ENCODE results near the gene EPHB3. TPM values are rescaled to one million over a fixed set of nuclear protein-coding genes. Genes with fewer than 3 reads are reported as not detected.
A peak's percentile ranks its signal among the peaks of the same experiment; 100 is the strongest.

EPHB3 gene
- total and polyA plus RNA-seq, 4 experiments from 2014 or later, result 0.04 to 0.79 (median 0.48) TPM

DNA sequence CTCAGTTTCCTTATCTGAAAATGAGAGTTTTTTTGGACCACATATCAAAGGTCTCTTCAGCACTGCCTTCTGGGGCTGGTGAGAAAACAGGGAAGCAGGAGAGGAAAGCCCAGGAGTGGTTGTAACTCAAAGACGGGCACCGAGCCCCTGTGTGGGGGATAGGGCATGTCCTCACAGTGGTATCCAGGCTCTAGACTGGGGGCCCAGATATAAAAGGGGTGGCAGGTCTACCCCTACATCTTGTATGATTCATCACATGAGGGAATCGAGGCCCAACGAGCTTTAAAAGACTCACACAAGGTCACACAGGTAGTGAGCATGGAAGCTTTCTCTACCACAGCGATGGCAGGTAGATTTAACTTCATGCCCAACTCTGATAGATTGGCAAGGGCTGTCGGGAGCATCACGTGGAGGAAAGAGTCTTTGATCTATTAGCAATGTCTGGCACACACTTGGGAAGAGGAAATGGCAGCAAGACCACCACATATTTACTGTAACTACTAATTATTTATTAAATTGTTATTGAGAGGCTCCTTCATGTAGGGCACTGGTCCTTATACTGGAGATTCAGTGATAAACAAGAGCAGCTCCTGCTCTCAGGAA is 4.1 kb upstream of the EPHB3 start:
- peaks cover 35 to 76% (median 45%) of the 10 kb centered on the region in 4 donors for H3K4me1 Mint-ChIP-seq
- DNase-seq, result peak in 1 of 5 donors; percentile 4
- H3K9me3 Mint-ChIP-seq, result peaks cover 0 to 3% (median 0%) of the 10 kb centered on the region in 8 donors
- intact Hi-C loops (cut with micrococcal nuclease), result no loop called here
- no peaks in the 10 kb centered on the region for H3K9me3 ChIP-seq (ENCODE audit: control insufficient read depth in 1 of 2, low read length in 2 of 2)
- peaks cover 61% of the 10 kb centered on the region for H3K4me1 ChIP-seq (ENCODE audit: insufficient read depth, low read length)
- ChIA-PET CTCF (ENCODE audit: partially characterized antibody) (interaction anchor here (0.9 to 2.7 kb wide), 11 partner anchors 8 to 246 kb away, joined by 3 to 25 read pairs (median 4); no protein-coding TSS in a partner anchor), POLR2A (ENCODE audit: partially characterized antibody) (interaction anchor here (0.8 to 2.0 kb wide), 5 partner anchors 12 to 228 kb away, joined by 3 to 7 read pairs (median 5); partner anchors contain the start of genes CLCN2, MAGEF1 and POLR2H)
- H3K36me3 Mint-ChIP-seq, result no peaks in the 10 kb centered on the region
- no peaks in the 10 kb centered on the region for H3K36me3 ChIP-seq (ENCODE audit: insufficient read depth, low read length)
- peaks cover 6% of the 10 kb centered on the region for H3K27me3 ChIP-seq (ENCODE audit: insufficient read depth, low read length)
- H3K27ac Mint-ChIP-seq, result peak overlapping the region in 6 of 7 donors; percentile 31 to 94 (median 70)
- no peak overlapping the region for H3K4me3 ChIP-seq (ENCODE audit: low read length in 2 of 2)
- H3K27me3 Mint-ChIP-seq, result peaks cover 15 to 17% of the 10 kb centered on the region in 2 donors
- no peak overlapping the region for H3K27ac ChIP-seq (ENCODE audit: low read depth, low read length)
- H3K4me3 Mint-ChIP-seq, result peak overlapping the region in 6 of 8 donors; percentile 17 to 77 (median 51)

DNA sequence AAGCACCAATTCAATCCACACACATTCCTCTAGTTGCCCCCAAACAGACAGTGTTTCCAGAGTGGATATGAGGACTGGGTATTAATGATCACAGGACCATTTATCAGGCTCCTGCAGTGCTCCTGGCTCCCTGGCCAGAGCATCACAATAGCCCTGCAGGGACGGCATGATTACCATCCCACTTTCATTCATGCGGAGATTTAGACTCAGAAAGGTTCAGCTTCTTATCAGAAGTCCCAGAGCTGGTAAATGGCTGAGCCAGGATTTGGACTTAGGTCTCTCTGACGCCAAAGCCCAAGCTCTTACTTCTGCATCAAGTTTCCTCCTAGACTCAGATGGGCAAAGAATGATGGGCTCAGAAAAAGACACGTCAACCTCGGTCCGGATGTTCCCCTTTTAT is 2.9 kb upstream of the EPHB3 start:
- H3K27me3 ChIP-seq (ENCODE audit: insufficient read depth, low read length), result peaks cover 9% of the 10 kb centered on the region
- no peaks in the 10 kb centered on the region for H3K9me3 ChIP-seq (ENCODE audit: control insufficient read depth in 1 of 2, low read length in 2 of 2)
- H3K4me3 Mint-ChIP-seq, result peak overlapping the region in 1 of 8 donors; percentile 0
- H3K27me3 Mint-ChIP-seq, result peaks cover 15 to 17% of the 10 kb centered on the region in 2 donors
- H3K4me1 Mint-ChIP-seq, result peaks cover 31 to 68% (median 47%) of the 10 kb centered on the region in 4 donors
- peak in 1 of 5 donors; percentile 5 for DNase-seq
- H3K27ac Mint-ChIP-seq, result peak overlapping the region in 3 of 7 donors; percentile 4 to 37 (median 10)
- H3K4me1 ChIP-seq (ENCODE audit: insufficient read depth, low read length), result peaks cover 60% of the 10 kb centered on the region
- ChIA-PET POLR2A (ENCODE audit: partially characterized antibody) (no interaction called here), CTCF (ENCODE audit: partially characterized antibody) (no interaction called here)
- H3K36me3 ChIP-seq (ENCODE audit: insufficient read depth, low read length), result no peaks in the 10 kb centered on the region
- H3K27ac ChIP-seq (ENCODE audit: low read depth, low read length), result no peak overlapping the region
- H3K4me3 ChIP-seq (ENCODE audit: low read length in 2 of 2), result no peak overlapping the region
- intact Hi-C loops (cut with micrococcal nuclease), result no loop called here
- no peaks in the 10 kb centered on the region for H3K36me3 Mint-ChIP-seq
- peaks cover 0 to 3% (median 0%) of the 10 kb centered on the region in 8 donors for H3K9me3 Mint-ChIP-seq

DNA sequence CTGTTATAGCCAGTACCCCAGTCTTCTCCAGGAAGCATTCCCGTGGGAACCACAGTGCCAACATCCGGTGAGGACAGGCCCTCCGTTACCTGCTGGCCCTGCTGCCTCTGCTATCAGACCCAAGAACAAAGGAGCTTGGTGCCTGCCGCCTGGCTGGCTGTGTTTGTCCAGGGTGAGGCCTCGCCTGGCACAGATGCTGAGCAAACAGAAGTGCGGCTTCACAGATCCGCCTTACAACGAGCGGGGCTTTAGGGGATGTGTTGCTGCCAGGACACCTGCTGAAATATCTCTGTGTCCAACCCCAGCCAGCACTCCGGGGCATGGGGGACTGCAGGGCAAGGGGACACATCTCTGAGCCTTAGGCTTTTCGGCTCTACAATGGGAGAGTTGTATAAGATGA is 2.2 kb upstream of the EPHB3 start:
- intact Hi-C loops (cut with micrococcal nuclease), result no loop called here
- ChIA-PET POLR2A (ENCODE audit: partially characterized antibody) (no interaction called here), CTCF (ENCODE audit: partially characterized antibody) (no interaction called here)
- Histone ChIP-seq H3K4me3 (ENCODE audit: low read length in 2 of 2) (no peak overlapping the region), H3K9me3 (ENCODE audit: control insufficient read depth in 1 of 2, low read length in 2 of 2) (no peaks in the 10 kb centered on the region), H3K27me3 (ENCODE audit: insufficient read depth, low read length) (peaks cover 9% of the 10 kb centered on the region), H3K27ac (ENCODE audit: low read depth, low read length) (no peak overlapping the region), H3K36me3 (ENCODE audit: insufficient read depth, low read length) (no peaks in the 10 kb centered on the region), H3K4me1 (ENCODE audit: insufficient read depth, low read length) (peaks cover 57% of the 10 kb centered on the region)
- Mint-ChIP-seq H3K9me3 (peaks cover 0 to 3% (median 0%) of the 10 kb centered on the region in 8 donors), H3K36me3 (no peaks in the 10 kb centered on the region), H3K27ac (peak overlapping the region in 2 of 7 donors; percentile 24 to 51), H3K4me3 (no peak overlapping the region), H3K27me3 (peaks cover 15 to 17% of the 10 kb centered on the region in 2 donors), H3K4me1 (peaks cover 31 to 61% (median 49%) of the 10 kb centered on the region in 4 donors)
- DNase-seq, result peak in 1 of 5 donors; percentile 7

DNA sequence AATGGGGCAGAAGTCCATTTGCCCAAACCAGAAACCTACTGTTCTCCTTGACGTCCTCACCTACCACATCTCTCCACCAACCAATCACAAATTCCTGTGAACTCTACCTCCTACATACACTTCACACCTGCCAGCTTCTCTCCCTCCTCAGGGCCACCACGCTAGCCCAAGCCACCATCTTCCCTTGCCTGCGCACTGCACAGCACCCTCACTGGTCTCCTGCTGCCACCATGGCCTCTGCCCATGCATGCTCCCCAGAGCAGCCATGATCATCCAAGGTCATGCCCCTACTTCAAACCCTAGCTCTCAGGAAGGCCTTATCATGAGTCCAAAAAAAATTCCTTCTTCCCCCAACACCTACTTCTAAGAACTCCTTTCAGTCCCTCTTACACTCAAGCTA is 1.1 kb upstream of the EPHB3 start:
- DNase-seq, result peak in 1 of 5 donors; percentile 4
- Histone ChIP-seq H3K4me3 (ENCODE audit: low read length in 2 of 2) (peak overlapping the region; percentile 9 to 68), H3K27me3 (ENCODE audit: insufficient read depth, low read length) (peaks cover 9% of the 10 kb centered on the region), H3K36me3 (ENCODE audit: insufficient read depth, low read length) (no peaks in the 10 kb centered on the region), H3K4me1 (ENCODE audit: insufficient read depth, low read length) (peaks cover 45% of the 10 kb centered on the region), H3K27ac (ENCODE audit: low read depth, low read length) (no peak overlapping the region), H3K9me3 (ENCODE audit: control insufficient read depth in 1 of 2, low read length in 2 of 2) (no peaks in the 10 kb centered on the region)
- Mint-ChIP-seq H3K4me1 (peaks cover 31 to 68% (median 46%) of the 10 kb centered on the region in 4 donors), H3K27ac (peak overlapping the region; percentile 45 to 86 (median 75)), H3K4me3 (peak overlapping the region; percentile 77 to 91 (median 84)), H3K27me3 (peaks cover 15 to 17% of the 10 kb centered on the region in 2 donors), H3K36me3 (no peaks in the 10 kb centered on the region), H3K9me3 (peaks cover 0 to 3% (median 0%) of the 10 kb centered on the region in 8 donors)
- ChIA-PET POLR2A (ENCODE audit: partially characterized antibody) (interaction anchor here (1.2 to 2.7 kb wide), 6 partner anchors 77 to 243 kb away, joined by 3 to 14 read pairs (median 6); partner anchors contain the start of gene MAGEF1), CTCF (ENCODE audit: partially characterized antibody) (interaction anchor here (0.7 to 2.1 kb wide), 30 partner anchors 8 to 616 kb away, joined by 3 to 14 read pairs (median 4); no protein-coding TSS in a partner anchor)
- intact Hi-C loops (cut with micrococcal nuclease), result no loop called here

DNA sequence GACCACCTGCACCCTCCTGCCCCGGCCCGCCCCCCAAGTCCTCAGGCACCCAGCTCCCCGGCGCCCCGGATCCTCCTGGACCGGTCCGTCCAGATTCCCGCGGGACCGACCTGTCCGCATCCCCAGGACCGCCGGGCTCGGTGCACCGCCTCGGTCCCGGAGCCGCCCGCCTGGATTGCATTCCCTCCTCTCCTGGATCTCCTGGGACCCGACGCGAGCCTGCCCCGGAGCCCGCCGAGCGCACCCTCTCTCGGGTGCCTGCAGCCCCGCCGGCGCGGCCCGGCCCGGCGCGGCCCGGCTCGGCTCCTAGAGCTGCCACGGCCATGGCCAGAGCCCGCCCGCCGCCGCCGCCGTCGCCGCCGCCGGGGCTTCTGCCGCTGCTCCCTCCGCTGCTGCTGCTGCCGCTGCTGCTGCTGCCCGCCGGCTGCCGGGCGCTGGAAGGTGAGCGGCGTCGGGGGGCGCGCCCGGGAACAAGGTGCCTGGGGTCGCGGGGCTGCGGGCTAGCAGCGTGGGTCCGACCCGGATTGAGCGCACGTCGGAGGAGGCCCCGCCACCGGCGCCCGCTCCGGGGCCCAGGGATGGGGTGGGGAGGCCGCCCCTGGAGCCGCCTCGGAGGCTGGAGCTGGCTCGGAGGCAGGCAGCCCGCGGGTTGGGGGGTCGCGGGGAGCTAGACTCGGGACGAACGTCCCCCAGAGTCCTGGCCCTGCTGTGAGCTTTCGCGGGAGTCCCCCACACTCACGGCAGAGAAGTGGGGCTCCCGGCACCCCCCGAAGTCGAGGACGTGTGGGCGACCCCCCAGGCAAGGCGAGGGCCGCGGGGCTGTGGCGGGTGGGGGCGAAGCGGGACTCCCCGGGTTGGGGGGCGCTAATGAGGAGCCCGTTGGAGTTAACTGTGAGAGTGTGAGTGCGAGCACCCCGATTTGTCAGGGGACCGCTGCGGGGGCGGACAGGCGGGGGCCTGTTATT is 610 bp downstream of the EPHB3 start:
- no peaks in the 10 kb centered on the region for H3K9me3 ChIP-seq (ENCODE audit: control insufficient read depth in 1 of 2, low read length in 2 of 2)
- peak in 3 of 5 donors; percentile 21 to 35 (median 24) for DNase-seq
- CTCF ChIA-PET (ENCODE audit: partially characterized antibody), result interaction anchor here (0.9 to 2.1 kb wide), 27 partner anchors 8 to 614 kb away, joined by 3 to 14 read pairs (median 4); partner anchors contain the start of gene VPS8
- H3K27ac ChIP-seq (ENCODE audit: low read depth, low read length), result no peak overlapping the region
- Mint-ChIP-seq H3K27me3 (peaks cover 12 to 17% of the 10 kb centered on the region in 2 donors), H3K36me3 (no peaks in the 10 kb centered on the region), H3K9me3 (peaks cover 0 to 3% (median 0%) of the 10 kb centered on the region in 8 donors), H3K27ac (no peak overlapping the region), H3K4me3 (peak overlapping the region in 7 of 8 donors; percentile 77 to 91 (median 84)), H3K4me1 (peaks cover 17 to 60% (median 36%) of the 10 kb centered on the region in 4 donors)
- H3K4me1 ChIP-seq (ENCODE audit: insufficient read depth, low read length), result peaks cover 29% of the 10 kb centered on the region
- peaks cover 9% of the 10 kb centered on the region for H3K27me3 ChIP-seq (ENCODE audit: insufficient read depth, low read length)
- peak overlapping the region in 1 of 2 donors; percentile 68 for H3K4me3 ChIP-seq (ENCODE audit: low read length in 2 of 2)
- intact Hi-C loops (cut with micrococcal nuclease), result loop anchor here (1.0 kb wide), 3 partner anchors 165 to 241 kb away; no protein-coding TSS in a partner anchor
- no peaks in the 10 kb centered on the region for H3K36me3 ChIP-seq (ENCODE audit: insufficient read depth, low read length)
- POLR2A ChIA-PET (ENCODE audit: partially characterized antibody), result interaction anchor here (1.2 to 2.7 kb wide), 5 partner anchors 150 to 217 kb away, joined by 3 to 14 read pairs (median 7); partner anchors contain the start of gene MAGEF1

DNA sequence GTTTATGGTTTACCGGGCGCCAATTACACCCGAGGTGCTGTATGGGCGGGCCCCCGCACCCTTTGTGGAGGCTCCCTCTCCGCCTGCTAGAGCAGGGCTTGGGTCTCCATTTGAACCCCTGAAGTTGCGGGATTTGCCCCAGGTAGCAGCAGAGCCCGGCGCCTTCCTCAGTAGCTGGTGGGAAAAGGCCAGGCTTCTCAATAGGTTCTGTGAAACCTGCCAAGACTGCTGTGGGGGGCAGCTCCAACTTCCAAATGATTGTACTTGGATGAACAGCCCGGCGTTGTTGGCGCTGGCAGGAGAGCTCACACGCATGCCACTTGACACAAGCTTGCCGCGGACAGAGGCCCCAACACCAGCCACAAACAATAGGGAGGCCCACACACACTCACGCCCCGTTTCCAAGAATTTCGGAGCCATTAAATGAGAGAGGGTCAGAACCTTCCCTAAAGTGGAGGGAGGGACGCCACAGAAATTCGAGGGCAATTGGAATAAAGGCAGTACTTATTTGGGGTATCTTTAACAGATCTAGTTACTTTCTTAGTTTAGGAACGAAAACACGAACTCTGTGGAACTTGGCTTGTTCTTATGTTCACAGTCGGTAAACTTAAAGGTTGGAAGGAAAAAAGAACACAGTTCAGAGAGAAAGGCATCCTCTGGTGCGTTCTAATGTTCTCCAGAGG is 1.4 kb downstream of the EPHB3 start:
- H3K27me3 Mint-ChIP-seq, result peaks cover 12 to 15% of the 10 kb centered on the region in 2 donors
- intact Hi-C loops (cut with micrococcal nuclease), result no loop called here
- POLR2A ChIA-PET (ENCODE audit: partially characterized antibody), result interaction anchor here (2.7 kb wide), 1 partner anchor 149 kb away, joined by 13 read pairs; the partner anchor contains the start of gene MAGEF1

More for the DNA sequence above, 1.4 kb downstream of the EPHB3 start:
- Histone ChIP-seq H3K27me3 (ENCODE audit: insufficient read depth, low read length) (peaks cover 9% of the 10 kb centered on the region), H3K27ac (ENCODE audit: low read depth, low read length) (no peak overlapping the region), H3K9me3 (ENCODE audit: control insufficient read depth in 1 of 2, low read length in 2 of 2) (no peaks in the 10 kb centered on the region), H3K4me3 (ENCODE audit: low read length in 2 of 2) (no peak overlapping the region), H3K4me1 (ENCODE audit: insufficient read depth, low read length) (peaks cover 21% of the 10 kb centered on the region), H3K36me3 (ENCODE audit: insufficient read depth, low read length) (no peaks in the 10 kb centered on the region)
- H3K36me3 Mint-ChIP-seq, result no peaks in the 10 kb centered on the region
- CTCF ChIA-PET (ENCODE audit: partially characterized antibody), result no interaction called here
- H3K4me3 Mint-ChIP-seq, result peak overlapping the region in 6 of 8 donors; percentile 26 to 65 (median 45)
- peaks cover 0 to 3% (median 0%) of the 10 kb centered on the region in 8 donors for H3K9me3 Mint-ChIP-seq
- peak overlapping the region in 1 of 7 donors; percentile 32 for H3K27ac Mint-ChIP-seq
- H3K4me1 Mint-ChIP-seq, result peaks cover 18 to 60% (median 34%) of the 10 kb centered on the region in 4 donors
- peak in 1 of 5 donors; percentile 26 for DNase-seq
